ENCODE data around the gene SLC9A8. TPM values are rescaled to one million over a fixed set of nuclear protein-coding genes. Genes with fewer than 3 reads are reported as not detected.

Gene SLC9A8
- total and polyA plus RNA-seq, 2 of the 4 experiments (the other 2 are of a cell fraction), result 4.1 to 5.0 TPM

- DNase-seq (peak; percentile 70), ATAC-seq (ENCODE audit: low read depth) (peak; percentile 66)
- Histone ChIP-seq H4K5ac (ENCODE audit: low read depth, low read length) (peak overlapping the region; percentile 40; the same call in 1 of the 2 replicates), H3K9me1 (ENCODE audit: insufficient read depth, low read length) (peaks cover 10% of the 10 kb centered on the region; the same call in 1 of the 2 replicates), H2BK15ac (ENCODE audit: low read depth, low read length) (peak overlapping the region; percentile 6; the same call in 1 of the 3 replicates), H3K27ac (ENCODE audit: insufficient read depth, low read length) (peak overlapping the region; percentile 79; the same call in 1 of the 2 replicates), H3K79me1 (ENCODE audit: low read depth in 1 of 2, low read length in 2 of 2) (no peaks in the 10 kb centered on the region), H3K4me3 (ENCODE audit: insufficient read depth, low read depth, low read length) (no peak overlapping the region), H4K91ac (ENCODE audit: insufficient read depth, low read depth, low read length) (peak overlapping the region; percentile 48; the same call in 1 of the 2 replicates), H3K56ac (ENCODE audit: extremely low read depth, insufficient read depth, low read length) (no peak overlapping the region), H3K36me3 (ENCODE audit: control insufficient read depth, insufficient read depth, low read length) (no peaks in the 10 kb centered on the region), H3K4ac (ENCODE audit: low read depth, low read length) (peak overlapping the region; percentile 14), H4K8ac (ENCODE audit: low read depth in 2 of 2, low read length in 2 of 2) (peak overlapping the region; percentile 1 to 62; a peak in 2 of 4 replicates), H3K27me3 (ENCODE audit: control insufficient read depth, insufficient read depth, low read length) (no peaks in the 10 kb centered on the region), H2BK120ac (ENCODE audit: low read depth, low read length) (peak overlapping the region; percentile 35), H2AK5ac (ENCODE audit: low read depth, low read length) (peak overlapping the region; percentile 31; the same call in 1 of the 2 replicates), H4K20me1 (ENCODE audit: insufficient read depth, low read length) (peaks cover 4% of the 10 kb centered on the region; the same call in 1 of the 2 replicates), H2AK9ac (replicated peaks; ENCODE audit: low read depth, low read length, poor library complexity) (no peak overlapping the region), H3K18ac (ENCODE audit: low read depth, low read length) (peak overlapping the region; percentile 77), H2BK20ac (ENCODE audit: low read depth, low read length) (peak overlapping the region; percentile 36; the same call in 1 of the 2 replicates), H2BK5ac (ENCODE audit: low read depth, low read length, poor library complexity, severe bottlenecking) (peak overlapping the region; percentile 63), H3K4me2 (ENCODE audit: low read depth, low read length) (peak overlapping the region; percentile 11), H2AFZ (replicated peaks; ENCODE audit: low read length, poor library complexity) (peak overlapping the region; percentile 69), H3K23ac (ENCODE audit: low read depth, low read length) (0 out of 2 replicates have a peak overlapping the region, but pooled peaks have one; percentile 17), H3K14ac (replicated peaks; ENCODE audit: low read depth, low read length) (0 out of 2 replicates have a peak overlapping the region, but pooled peaks have one; percentile 14), H3K4me1 (ENCODE audit: control insufficient read depth, insufficient read depth, low read length) (peaks cover 9% of the 10 kb centered on the region), H3K9me3 (ENCODE audit: control insufficient read depth, insufficient read depth, low read length) (no peaks in the 10 kb centered on the region), H3K9ac (ENCODE audit: low read depth, low read length) (peak overlapping the region; percentile 43; the same call in 1 of the 2 replicates)
- WGBS, 2 experiments (ENCODE audit: extremely low coverage in 2 of 2, insufficient read length in 1 of 2), result no CpG with 5 or more reads among the region's 8 CpGs
- POLR2A ChIA-PET (ENCODE audit: unreplicated experiment), result interaction anchor here (0.5 kb wide), 1 partner anchor 34 kb away, joined by 7 read pairs; no protein-coding TSS in a partner anchor
- BruUV-seq (replicated peaks), result no TSS peak
- TF ChIP-seq CEBPB (IDR thresholded peaks at IDR 0.05; ENCODE audit: low read depth, low read length) (peak; percentile 93), RCOR1 (IDR thresholded peaks at IDR 0.05; ENCODE audit: insufficient replicate concordance, low read length) (no peak)
- dilution Hi-C loops (cut with HindIII; ENCODE audit: low sequenced_read_pairs, unreplicated experiment), result no loop called here
- intact Hi-C loops (cut with micrococcal nuclease), result no loop called here
- CTCF ChIA-PET, result no interaction called here
- in situ Hi-C loops (cut with MboI; ENCODE audit: low sequenced_read_pairs), result no loop called here
Observed at GRCh38 chr20:49768204-49769047, 44.2 kb upstream of the SLC9A8 start.
